COLO668 (cell line): ENCODE measurements around the gene C4A.
"Not testable (repeated sequence)": the region's sequence is repeated elsewhere in the genome, so short reads cannot be mapped to it uniquely, and the experiment has no call there.

Source experiments
- DNase-seq: peaks from one replicate; lab custom pipeline; 2025; ENCODE audit not compliant: unreplicated experiment; lab: John Stamatoyannopoulos, UW

C4A gene

DNA sequence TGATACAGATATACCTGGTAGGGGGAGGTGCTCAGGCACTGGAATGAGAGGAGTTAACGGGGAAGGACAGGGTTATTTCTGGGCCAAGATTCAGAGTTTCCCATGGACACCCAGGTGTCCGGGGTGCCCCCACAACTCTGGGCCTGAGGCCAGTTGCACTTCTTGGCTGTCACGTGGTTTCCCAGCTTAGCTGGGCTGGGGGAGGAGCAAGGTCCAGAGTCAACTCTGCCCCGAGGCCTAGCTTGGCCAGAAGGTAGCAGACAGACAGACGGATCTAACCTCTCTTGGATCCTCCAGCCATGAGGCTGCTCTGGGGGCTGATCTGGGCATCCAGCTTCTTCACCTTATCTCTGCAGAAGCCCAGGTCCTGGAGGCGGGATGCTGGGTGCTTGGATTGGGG, 32.7 kb downstream of the C4A start, which contains the start of gene C4B:
Gene C4B (plus strand): TSS at position 249 of the 400 bp plus-strand sequence. CDS start 51 bp downstream, at position 300.
- not testable (repeated sequence) for DNase-seq

DNA sequence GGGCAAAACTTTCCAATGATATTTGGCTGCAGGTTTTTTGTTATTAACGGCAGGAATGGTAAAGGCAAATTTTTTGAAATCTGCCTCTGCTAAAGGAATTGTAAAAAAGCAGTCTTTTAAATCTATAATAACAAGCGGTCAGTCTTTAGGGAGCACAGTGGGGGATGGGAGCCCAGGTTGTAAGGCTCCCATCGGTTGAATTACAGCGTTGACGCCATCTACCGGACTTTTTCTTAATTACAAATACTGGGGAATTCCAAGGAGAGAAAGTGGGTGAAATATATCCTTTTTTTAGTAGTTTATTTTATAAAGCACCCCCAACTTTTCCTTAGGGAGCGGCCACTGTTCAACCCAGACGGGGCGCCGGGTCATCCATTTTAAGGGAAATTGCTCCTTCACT, 40.2 kb downstream of the C4A start:
- not testable (repeated sequence) for DNase-seq

DNA sequence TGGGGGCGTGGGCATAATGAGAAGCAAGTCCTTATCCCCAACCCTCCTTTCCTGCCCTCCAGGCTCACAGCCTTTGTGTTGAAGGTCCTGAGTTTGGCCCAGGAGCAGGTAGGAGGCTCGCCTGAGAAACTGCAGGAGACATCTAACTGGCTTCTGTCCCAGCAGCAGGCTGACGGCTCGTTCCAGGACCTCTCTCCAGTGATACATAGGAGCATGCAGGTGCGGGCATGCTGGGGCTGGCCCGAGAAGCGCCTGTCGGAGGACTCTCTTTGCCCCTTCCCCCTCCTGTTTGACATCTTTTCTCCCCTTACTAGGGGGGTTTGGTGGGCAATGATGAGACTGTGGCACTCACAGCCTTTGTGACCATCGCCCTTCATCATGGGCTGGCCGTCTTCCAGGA, 46.8 kb downstream of the C4A start:
- DNase-seq = not testable (repeated sequence)

DNA sequence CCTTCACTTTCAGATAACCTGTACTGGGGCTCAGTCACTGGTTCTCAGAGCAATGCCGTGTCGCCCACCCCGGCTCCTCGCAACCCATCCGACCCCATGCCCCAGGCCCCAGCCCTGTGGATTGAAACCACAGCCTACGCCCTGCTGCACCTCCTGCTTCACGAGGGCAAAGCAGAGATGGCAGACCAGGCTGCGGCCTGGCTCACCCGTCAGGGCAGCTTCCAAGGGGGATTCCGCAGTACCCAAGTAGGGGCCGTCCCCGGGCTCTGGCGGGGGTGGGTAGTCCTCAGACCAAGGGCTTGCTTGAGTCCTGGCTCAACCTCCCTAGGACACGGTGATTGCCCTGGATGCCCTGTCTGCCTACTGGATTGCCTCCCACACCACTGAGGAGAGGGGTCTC, 47.7 kb downstream of the C4A start:
- DNase-seq = not testable (repeated sequence)

DNA sequence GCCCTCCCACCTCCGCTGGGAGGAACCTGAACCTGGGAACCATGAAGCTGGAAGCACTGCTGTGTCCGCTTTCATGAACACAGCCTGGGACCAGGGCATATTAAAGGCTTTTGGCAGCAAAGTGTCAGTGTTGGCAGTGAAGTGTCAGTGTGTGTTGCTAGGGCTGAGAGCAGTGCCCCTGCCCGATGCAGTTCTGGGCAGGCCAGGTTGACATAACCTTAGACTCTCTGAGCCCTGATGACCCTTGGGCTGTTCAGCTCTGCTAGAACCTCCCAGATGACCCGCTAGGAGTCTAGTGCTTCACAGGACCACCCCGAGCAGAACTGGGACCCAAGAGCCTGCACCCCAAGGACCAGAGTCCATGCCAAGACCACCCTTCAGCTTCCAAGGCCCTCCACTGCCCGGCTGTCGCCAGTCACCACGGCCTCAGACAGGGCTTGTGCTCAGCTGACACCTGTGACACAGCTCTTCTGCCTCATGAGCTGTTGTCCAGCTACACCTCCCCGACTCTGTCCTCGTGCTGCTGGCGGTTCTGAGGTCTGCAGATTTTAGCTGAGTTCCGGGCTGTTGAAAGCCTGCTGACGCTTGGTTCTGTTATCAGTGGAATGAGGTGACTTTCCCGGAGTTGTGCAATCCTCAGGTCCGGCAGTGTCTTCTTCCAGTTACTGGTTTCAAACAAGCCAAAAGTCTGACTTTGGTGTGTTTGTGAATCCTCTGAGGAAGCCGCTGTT, 53.6 kb downstream of the C4A start:
- not testable (repeated sequence) for DNase-seq

DNA sequence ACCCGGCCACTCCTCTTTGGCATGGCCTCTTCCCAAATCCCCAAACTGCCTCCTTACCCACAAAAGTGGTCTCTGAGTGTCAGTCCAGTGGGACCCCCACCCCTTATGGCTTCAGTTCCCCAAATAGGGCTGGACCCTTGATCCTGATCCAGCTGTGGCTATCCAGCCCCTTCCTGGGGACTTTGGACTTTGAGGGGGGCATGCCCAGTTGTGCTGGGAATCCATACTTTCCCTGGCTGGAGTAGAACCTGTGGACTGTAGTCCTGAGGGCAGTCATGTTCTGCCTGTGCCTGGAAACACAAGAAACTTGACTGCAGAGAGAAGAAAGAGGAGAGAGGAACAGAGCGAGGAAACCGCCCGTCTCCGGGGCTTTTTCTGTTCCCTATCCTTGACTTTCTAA, 55.3 kb downstream of the C4A start:
- not testable (repeated sequence) for DNase-seq

DNA sequence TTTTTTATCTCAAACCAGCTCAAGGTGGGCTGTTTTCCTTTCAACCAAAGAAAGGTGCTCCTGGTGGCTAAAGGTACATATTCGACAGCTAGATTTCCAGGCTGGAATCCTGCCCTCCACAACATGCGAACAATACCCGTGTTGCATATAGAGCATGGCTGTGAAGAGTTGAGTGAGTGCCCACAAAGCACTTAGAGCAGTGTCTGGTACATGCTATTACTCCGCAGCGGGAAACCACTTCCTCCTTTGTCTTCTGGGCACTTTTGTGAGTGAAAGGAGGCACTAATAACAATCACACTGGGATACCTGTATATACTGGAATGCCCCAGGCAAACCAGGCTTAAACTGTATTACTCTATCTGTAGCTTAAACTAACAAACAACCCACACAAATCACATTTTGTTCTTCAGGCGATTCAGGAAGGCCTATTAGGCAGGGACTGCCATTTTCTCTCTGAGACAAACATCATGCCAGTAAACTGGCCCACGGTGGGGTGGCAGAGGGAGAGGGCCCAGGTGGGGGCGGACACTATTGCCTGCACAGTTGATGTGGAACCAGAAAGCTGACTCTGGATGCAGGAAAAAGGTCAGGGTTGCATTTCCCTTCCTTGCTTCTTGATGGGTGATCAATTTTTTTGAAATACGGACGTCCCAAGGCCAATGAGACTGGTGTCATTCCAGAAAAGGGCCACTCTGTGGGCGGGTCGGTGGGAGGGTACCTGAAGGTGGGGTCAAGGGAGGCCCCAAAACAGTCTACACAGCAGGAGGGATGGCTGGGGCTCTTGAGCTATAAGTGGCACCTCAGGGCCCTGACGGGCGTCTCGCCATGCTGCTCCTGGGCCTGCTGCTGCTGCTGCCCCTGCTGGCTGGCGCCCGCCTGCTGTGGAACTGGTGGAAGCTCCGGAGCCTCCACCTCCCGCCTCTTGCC, 56.0 kb downstream of the C4A start, which contains the start of gene CYP21A2:
Gene CYP21A2 (plus strand): TSS at position 818 of the 927 bp plus-strand sequence. CDS start 8 bp downstream, at position 826.
- DNase-seq = not testable (repeated sequence)

DNA sequence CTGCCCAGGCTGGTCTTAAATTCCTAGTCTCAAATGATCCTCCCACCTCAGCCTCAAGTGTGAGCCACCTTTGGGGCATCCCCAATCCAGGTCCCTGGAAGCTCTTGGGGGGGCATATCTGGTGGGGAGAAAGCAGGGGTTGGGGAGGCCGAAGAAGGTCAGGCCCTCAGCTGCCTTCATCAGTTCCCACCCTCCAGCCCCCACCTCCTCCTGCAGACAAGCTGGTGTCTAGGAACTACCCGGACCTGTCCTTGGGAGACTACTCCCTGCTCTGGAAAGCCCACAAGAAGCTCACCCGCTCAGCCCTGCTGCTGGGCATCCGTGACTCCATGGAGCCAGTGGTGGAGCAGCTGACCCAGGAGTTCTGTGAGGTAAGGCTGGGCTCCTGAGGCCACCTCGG, 57.0 kb downstream of the C4A start:
- not testable (repeated sequence) for DNase-seq

DNA sequence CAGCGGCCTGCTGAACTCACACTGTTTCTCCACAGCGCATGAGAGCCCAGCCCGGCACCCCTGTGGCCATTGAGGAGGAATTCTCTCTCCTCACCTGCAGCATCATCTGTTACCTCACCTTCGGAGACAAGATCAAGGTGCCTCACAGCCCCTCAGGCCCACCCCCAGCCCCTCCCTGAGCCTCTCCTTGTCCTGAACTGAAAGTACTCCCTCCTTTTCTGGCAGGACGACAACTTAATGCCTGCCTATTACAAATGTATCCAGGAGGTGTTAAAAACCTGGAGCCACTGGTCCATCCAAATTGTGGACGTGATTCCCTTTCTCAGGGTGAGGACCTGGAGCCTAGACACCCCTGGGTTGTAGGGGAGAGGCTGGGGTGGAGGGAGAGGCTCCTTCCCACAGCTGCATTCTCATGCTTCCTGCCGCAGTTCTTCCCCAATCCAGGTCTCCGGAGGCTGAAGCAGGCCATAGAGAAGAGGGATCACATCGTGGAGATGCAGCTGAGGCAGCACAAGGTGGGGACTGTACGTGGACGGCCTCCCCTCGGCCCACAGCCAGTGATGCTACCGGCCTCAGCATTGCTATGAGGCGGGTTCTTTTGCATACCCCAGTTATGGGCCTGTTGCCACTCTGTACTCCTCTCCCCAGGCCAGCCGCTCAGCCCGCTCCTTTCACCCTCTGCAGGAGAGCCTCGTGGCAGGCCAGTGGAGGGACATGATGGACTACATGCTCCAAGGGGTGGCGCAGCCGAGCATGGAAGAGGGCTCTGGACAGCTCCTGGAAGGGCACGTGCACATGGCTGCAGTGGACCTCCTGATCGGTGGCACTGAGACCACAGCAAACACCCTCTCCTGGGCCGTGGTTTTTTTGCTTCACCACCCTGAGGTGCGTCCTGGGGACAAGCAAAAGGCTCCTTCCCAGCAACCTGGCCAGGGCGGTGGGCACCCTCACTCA, 57.7 kb downstream of the C4A start:
- not testable (repeated sequence) for DNase-seq

DNA sequence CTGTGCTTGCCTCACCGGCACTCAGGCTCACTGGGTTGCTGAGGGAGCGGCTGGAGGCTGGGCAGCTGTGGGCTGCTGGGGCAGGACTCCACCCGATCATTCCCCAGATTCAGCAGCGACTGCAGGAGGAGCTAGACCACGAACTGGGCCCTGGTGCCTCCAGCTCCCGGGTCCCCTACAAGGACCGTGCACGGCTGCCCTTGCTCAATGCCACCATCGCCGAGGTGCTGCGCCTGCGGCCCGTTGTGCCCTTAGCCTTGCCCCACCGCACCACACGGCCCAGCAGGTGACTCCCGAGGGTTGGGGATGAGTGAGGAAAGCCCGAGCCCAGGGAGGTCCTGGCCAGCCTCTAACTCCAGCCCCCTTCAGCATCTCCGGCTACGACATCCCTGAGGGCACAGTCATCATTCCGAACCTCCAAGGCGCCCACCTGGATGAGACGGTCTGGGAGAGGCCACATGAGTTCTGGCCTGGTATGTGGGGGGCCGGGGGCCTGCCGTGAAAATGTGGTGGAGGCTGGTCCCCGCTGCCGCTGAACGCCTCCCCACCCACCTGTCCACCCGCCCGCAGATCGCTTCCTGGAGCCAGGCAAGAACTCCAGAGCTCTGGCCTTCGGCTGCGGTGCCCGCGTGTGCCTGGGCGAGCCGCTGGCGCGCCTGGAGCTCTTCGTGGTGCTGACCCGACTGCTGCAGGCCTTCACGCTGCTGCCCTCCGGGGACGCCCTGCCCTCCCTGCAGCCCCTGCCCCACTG, 58.6 kb downstream of the C4A start:
- not testable (repeated sequence) for DNase-seq

DNA sequence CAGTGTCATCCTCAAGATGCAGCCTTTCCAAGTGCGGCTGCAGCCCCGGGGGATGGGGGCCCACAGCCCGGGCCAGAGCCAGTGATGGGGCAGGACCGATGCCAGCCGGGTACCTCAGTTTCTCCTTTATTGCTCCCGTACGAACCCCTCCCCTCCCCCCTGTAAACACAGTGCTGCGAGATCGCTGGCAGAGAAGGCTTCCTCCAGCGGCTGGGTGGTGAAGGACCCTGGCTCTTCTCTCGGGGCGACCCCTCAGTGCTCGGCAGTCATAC, 59.1 kb downstream of the C4A start:
- DNase-seq = not testable (repeated sequence)

DNA sequence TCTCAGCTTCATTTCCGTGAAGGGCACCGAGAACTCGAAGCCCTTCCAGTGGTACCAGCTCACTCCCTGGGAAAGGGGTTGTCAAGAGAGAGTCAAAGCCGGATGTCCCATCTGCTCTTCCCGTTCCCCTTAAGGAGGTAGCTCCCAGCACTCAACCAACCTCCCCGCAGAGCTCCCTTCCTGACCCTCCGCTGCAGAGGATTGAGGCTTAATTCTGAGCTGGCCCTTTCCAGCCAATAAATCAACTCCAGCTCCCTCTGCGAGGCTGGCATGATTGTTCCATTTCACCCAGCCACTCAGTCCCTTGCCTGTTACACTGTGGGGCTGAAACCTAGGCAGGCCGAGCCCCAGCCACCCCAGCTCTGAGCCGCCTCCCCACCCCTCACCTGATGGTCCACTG, 59.5 kb downstream of the C4A start:
- DNase-seq = not testable (repeated sequence)

DNA sequence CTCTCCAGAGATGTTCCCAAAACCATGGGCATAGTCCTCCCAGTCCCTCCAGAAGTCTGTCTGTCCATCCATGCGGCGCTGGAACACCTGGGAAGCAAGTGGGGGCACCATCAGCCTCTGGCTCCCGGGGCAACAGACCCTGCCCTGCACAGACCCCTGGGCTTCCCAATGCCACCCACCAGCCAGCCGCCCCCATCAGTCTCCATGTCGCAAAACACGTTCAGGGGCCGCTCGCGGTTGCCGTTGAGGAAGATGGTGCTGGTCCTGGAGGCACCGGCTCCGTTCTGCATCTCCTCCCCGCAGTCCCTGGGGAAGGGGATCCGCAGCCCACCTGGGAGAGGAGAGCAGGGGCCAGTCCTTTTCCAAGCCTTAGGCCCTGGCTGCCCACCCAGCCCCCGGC, 60.4 kb downstream of the C4A start:
- not testable (repeated sequence) for DNase-seq

DNA sequence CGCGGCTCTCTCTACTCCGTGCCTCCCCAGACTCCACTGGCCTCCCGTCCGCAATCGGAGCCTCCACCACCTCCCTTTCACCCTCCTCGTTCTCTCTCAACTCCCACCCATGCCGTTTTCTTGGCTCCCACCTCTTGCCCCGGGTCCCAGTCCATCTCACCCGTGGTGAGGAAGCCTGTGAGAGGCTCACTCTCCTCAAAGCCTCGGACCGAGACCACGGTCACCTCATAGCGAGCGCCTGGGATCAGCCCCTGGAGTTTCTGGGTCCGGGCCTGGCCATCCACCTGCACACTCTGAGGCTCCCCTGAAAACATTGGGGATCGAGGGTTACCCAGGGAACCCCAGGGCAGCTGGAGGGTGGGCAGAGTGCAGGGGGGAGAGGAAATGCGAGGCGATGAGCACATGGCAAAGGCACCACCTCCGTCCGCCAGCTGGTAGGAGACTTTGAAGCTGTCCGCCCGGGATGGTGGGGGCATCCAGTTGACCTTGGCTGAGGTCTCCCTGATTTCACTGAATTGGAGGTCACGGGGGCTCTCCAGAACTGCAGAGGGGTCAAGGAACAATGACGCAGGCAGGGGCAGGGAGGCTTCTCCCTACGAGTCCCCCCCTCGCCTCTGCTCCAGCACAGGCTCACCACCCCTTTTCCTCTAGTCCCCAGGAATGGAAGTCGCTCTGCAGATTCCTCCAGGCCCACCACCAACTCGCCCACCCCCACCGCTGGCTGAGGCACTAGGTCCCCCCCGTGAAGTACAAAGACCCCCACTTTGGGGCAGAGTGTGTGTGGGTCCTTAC, 61.9 kb downstream of the C4A start:
- DNase-seq = not testable (repeated sequence)

DNA sequence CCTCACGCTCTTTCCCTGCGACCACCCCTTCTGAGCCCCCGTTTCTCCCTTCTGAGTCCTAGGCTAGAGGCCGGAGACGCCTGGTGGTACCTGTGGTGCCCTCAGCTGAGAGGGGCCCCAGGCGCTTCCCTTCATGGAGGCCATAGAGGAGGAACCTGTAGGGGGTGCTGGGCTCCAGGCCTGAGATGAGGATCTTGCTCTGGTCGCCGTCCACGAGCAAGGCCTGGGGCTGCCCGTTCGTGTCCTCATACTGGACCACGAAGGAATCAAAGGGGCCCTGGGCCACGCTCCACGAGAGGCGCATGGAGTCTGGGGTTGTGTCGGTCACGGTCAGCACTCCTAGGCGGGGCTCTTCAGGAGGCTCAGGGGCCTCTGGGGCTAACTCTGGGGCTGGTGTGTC, 63.1 kb downstream of the C4A start:
- not testable (repeated sequence) for DNase-seq

DNA sequence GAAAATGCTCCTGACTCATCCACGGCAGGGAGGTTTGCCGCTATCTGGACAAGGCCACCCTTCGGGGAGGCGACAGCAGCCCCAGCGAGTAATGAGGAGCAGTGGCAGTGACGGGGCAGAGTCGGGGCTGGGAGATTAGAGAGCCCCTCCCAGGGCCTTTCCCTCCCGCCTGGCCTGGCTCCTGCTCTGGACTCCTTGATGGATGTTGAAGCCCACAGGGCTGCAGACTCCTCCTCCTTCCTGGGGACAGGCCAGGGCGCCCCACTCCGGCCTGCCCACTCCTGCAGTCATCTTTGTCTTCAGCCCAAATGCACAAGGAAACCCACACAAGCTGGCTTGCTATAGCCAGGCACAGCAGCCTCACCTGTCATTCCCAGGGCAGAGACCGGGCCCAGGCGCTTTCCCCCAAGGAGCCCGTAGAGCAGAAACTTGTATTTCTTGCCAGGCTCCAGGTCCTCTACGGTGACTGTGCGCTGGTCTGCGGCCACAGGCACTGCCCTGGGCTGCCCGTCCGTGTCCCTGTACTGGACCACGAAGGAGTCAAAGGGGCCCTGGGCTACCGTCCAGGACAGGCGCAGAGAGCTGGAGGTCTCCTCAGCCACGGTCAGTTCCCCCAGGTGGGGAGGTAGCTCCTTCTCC, 64.1 kb downstream of the C4A start:
- no peak for DNase-seq

DNA sequence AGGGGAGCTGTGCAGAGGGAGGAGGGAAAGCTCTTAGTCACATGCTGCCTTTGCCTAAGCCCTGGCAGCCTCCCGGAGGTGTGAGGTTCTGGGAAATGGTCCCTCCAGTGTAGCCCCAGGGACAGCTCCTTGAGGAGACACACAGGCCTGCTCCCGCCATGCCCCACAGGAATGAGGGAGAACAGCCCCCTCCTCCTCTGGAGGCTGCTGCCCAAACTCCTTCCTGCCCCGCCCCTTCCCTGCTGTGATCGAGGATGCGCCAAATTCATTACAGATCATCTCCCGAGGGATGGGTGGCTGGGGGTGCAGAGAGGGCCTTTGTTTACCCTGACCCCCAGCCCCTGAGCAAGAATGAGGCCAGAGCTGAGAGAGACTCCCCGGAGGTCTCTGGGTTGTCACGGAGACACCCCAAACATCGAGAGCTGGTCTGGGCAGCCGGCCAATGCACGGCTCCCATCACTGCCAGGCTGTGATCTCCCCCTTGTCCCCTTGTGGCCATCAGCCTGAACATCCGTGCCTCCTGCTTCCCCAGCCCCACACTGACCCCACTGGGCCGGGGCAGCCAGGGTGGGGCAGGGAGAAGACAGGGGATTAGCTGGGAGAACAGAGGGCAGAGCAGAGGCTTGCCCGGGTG, 64.7 kb downstream of the C4A start:
- no peak for DNase-seq

DNA sequence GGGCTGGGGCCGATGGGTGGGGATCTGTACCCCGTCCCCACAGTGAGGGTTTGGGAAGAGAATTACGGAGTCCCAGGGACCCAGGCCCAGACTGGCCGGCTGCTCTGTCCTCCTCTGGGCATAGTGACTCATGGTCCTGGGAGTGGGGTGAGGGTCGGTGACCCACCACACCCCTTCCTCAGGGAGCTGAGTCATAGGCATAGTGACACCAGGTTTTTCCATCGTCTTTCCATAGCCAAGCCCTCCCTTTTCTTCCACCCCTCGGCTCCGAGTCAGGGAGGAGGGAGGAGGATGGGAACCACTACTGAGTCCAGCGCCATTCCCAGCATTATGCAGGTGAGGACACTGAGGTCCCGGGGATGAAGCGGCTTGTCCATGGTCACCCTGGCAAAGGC, 65.2 kb downstream of the C4A start:
- no peak for DNase-seq

DNA sequence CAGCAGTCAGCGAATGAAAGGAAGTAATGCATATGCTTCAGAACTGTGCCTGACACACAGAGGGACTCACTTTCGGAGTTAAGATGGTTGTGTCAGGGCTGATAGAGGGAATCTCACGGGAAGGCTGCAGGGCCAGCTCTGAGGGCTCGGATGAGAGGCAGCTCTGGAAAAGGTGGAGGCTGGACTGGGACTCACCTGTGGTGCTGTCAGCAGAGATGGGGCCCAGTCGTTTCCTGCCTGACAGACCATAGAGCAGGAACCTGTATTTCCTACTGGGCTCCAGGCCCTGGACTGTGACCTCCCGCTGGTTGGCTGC, 65.6 kb downstream of the C4A start:
- no peak for DNase-seq
